Central memory CD4-positive, alpha-beta T cell (primary cell): ENCODE results near the gene SCN1A.
"Not testable (repeated sequence)": the region's sequence is repeated elsewhere in the genome, so short reads cannot be mapped to it uniquely, and the experiment has no call there.

Source experiments
- DNase-seq: peaks from one replicate; pipeline ENCODE4 v3.0.0; 2022

SCN1A gene

DNA sequence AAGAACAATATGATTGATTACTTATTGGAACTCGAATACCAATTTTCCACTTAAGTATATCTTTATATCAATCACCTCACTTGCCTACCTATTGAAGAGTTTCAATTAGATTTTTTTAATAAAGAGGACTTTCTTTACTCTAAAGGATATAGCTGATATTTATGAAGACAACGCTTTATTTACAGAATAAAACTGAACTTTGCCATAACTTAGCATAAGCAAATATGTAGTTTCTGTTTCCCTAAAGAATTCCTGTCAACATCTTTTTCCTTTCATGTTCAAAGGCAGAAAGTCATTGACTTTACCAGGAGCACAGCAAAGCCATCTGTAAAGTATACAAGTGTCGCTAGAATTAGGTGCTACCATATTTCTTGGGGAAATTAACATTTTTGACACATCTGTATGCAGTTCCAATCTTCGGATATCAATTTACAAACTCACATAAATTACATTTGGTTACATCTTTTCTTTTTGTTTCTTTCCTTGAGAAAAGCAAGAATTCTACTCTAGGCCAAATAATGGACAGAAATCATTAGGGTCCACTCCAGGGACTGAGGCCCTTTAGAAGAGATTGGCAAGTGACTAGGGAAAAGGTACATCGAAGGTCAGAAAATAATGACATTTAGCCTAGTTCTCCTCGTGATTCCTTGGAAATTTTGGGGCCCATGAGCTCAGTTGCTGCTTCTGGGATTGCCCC, 7.5 kb upstream of the SCN1A start:
- DNase-seq, result no peak

DNA sequence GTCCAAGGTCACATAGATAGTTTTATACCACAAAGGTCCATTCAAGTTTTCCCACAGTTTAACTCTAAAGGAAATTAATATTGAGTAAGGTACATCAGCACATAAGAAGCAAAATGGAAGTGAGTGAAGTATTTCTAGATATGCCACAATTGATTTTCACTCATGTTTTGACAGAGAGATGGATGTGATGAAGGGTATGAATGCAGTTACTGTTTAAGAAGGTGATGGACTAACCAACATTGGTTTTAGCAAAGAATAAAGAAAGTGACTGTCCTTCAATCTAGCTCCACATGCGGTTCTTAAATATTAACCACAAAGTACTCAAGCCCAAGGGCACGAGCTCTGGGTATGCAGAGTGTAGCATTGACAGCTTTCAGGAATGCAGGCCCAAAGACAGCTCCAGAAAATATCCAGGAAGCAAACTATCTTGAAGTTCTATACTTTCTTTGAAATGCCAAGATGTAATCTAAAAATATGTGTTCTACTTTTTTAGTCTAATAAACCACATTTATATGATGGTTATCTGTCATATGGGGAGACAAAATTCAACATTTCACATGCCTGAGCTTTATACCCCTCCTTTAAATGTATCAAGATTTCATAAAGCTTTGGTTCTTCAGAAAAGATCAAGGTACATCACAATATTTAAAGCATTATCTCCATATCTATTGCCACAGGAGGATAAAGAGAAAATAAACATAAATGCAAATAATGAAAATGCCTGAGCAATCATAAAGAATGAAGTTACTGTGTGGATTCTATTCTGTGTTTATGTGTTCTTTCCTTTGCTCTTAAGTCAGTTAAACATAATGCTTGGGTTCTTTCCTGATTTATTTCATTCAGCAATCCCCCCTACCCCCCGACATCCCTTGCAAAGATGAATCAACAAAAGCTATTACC, 6.7 kb upstream of the SCN1A start:
- no peak for DNase-seq

DNA sequence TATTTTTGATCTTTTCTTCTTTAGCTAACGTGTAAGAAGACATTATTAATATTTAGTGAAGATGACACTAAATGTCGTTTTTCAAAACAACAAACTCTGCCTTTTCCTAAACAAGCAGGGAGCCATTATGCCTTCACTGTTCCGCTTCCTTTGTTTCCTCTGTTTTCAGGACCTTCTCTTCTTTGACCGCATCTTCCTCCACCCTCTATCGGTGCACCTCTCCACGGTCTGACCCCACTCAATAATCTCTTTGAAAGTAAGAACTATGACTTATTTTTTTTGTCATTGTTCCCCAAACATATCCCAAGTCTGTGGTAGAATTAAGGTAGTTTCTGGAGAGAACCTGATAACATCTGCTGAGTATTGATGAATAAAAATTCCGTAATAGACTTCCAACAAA, 5.8 kb upstream of the SCN1A start:
- no peak for DNase-seq

DNA sequence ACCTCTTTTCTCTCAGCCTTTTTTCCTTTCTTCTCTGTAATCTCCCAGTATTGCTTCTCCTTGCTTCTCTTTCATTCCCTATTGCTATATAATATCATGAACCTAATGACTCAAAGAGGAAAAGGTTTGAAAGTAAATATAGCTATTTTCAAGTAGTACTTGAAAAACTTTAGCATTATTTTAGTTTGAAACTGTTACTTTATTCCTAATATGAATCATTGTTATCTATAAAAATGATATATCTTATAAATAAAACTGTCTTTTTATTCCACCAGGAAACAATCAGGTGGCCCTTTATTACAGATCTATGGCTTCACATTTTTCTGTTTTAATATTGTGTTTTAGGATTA, 311 bp upstream of the SCN1A start:
- DNase-seq, result no peak

DNA sequence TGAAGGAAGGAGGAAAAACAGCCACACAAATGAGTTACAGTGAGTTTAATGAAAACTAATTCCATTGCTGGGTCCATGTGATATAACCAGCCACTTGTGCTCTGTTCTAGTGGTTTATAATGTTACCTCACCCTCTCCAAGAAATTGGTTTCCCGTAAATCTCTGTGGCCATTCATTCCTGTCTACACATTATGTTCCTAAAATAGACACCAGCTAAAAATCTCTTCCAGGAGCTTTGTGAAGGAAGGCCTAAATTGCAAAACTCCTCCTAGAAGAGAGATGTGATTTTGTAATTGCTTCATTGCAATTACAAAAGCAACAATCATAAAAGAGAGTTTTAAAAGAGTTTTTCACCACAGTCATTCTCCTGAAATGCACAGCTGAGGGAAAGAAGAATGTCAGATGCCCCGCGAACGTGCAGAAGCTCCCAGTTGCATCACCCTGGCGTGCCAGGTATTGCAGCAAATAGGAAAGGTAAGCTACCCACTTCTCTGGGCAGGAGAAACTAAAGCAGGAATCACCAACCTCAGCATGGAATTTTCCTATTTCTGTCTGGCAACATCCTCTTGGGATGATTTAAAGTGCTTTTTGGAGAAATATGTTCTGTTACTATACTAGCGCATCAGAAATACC, 1.7 kb downstream of the SCN1A start:
- DNase-seq, result no peak

DNA sequence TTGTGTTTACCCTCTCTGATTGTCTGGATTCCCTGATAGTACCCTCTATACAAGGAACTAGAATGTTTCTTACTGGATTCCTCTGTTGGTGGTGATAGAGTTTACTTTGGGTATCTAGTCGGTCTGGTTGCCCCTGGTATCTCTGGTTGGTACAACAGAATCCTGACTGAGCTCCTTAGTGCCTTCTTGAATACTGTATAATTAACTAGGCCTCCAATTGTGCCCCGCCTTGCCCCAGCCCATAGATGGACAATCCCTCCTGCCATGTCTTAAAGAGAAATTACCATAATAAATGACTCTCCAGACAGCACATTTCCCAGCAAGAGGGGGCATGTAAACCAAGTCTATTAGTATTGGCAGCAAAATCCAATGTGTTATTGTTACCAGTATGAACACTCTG, 2.3 kb downstream of the SCN1A start:
- no peak for DNase-seq

DNA sequence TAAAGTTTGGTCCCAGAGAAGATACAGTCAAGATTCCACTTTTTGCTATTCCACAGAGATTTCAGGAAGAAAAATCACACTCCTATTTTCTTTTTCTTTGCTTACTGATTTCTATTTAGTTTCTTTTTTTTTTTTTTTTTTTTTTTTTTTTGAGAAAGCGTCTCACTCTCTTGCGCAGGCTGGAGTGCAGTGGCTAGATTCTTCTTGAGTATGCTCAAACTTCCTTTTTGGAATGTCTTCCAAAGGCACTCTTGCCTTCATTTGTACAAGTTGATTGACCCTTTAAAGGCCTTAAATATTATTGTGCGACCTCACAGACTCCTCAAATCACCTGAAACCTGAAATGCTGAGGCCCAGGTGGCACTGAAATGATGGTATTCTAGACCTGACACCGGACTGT, 9.6 kb downstream of the SCN1A start:
- no peak for DNase-seq

DNA sequence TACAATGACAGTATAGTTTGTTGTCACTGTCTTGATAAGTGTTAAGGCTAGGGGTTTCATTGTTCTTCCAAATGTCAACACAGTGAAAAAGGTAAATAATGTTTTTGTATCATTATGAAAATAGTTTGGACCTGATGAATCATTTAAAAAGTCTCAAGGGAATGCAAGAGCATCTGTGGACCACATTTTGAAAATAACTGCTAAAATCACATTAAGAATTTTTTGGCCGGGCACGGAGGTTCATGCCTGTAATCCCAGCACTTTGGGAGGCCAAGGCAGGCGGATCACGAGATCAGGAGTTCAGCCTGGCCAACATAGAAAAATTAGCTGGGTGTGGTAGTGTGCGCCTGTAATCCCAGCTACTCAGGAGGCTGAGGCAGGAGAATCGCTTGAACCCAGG, 10.3 kb downstream of the SCN1A start:
- no peak for DNase-seq

DNA sequence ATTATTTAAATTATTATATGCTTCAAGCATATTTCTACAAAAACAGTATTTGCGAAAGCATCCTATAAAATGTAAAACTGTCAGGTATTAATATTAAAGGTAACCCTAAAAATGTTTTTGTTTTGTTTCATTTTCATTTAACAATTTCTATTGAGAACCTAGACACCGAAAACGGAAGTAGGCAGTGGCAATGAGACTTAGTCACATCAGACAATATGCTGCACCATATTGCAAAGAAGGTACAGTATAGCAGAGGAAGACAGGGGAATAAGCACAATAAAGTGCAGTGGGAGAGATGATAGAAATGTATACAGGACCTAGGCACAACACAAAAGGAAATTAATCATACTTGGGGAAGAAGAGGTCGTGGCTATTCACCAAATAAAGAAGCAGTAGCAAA, 12.2 kb downstream of the SCN1A start:
- DNase-seq, result no peak

DNA sequence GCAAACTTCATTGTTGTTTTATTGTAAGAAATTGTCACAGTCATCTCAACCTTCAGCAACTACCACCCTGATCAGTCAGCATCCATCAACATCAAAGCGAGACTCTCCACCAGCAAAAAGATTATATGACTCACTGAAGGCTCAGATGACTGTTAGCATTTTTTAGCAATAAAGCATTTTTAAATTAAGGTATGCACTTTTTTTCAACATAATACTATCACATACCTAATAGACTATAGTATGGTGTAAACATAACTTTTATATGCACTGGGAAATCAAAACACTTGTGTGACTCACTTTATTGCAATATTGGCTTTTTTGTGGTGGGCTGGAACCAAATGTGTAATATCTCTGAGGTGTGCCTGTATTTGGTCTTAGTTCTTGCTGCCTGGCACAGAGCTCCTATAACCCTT, 15.6 kb downstream of the SCN1A start:
- no peak for DNase-seq

DNA sequence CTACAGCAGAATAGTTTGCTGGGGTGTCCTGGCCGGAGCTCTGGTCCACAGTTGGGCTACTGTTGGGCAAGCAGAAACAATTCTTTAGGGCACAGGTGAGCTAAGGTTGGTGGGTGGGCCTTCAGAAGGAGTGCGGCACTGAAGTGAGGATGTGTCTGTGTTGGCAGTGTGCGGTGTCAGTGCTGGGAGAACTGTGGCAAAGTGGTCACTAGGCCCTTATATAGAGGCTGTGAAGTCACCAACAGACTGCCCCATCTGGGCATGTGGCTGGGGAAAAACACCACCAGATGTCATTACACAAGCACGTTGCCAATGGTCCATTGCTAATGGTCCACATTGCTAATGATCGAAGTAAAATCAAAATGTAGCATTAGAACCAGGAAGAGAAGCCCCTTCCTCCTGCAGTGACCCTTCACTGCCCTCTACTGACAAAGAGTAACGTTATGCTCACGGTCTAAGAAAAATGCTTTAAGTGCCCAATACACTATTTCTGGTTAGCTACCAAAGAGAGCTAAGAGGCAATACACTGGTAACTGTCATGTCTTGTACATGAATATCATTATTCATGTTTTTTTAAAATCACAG, 21.3 kb downstream of the SCN1A start:
- DNase-seq, result no peak

DNA sequence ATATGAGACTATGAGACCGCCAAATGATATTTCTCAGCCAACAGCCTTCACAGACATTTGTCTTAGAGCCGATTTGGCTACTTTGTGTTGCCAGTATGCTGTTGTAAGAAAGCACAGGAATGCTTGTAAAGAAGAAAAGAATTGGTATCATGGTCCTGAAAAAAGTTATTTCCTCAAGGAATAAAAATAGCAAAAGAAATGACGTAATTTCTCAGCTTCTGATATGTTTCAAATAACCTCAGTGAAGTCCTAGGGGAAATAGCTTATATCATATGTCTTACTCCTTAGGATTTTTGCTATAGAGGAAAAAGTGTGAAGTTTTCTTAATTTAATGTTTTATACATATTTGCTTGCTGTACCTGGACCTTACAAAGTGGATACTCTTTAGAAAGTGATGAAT, 23.0 kb downstream of the SCN1A start:
- no peak for DNase-seq

DNA sequence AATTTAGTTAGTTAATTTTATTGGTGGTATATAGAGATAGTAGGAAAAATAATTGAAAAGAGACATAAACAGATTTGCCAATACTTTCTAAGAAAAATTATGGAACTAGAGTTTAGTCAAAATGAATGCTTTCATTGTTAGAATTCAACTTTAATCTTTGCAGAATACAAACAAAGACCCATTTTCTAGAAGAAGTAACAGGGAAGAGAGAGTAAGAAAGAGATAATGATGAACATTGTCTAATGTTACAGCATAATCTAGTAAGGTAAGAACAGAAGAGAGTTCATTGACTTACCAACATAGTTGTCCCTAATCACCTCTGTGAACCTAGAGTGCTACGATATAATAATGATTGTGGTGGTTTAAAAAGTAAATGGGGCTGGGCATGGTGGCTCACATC, 23.7 kb downstream of the SCN1A start:
- no peak for DNase-seq

DNA sequence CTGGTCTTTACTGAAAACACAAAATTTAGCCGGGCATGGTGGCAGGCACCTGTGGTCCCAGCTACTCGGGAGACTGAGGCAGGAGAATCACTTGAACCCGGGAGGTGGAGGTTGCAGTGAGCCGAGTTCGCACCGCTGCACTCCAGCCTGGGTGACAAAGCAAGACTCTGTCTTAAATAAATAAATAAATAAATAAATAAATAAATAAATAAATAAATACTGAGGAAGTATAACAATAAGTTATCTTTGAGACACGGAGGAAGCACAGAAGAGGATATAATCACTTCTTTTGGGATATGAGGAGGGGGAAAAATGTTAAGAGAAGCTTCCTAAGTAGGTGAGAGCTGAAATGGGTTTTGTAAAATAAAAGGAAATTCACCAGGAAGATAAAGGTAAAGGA, 24.5 kb downstream of the SCN1A start:
- DNase-seq, result not testable (repeated sequence)

DNA sequence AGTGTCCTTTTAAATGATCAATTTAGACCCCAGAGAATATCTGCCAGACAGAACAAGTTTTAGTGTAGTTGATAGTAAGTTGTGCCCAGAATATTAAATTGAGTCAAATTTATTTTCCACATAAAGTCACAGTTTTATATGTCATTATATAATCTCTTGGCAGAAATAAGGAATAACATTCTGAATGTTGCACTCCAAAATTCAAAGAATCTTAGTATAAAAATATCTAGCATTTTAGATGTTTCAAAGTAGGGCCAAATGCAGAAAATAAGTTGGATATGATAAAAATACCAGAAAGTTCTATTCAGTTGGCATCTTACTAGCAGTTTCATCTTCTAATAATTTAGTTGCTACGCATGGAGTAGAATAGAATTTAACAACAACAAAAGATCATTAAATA, 33.5 kb downstream of the SCN1A start:
- DNase-seq, result no peak

DNA sequence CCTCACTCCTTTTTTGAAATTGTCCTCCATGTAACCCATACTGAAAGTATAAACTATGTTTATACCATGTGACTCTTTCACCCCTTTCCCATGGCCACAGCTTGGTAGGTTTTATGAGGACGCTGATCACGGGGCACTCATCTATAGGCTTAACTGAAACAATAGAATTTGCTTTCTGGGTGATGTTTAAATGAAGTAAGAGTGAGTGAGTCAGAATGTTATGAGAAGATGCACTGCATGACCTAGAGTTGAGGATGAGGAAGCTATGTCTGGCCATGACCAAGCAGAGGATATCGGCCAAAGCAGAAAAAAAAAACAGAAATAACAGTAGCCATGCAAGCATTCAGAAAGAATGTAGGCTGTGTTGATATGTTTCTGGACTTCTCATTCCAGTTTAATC, 34.9 kb downstream of the SCN1A start:
- DNase-seq, result no peak

DNA sequence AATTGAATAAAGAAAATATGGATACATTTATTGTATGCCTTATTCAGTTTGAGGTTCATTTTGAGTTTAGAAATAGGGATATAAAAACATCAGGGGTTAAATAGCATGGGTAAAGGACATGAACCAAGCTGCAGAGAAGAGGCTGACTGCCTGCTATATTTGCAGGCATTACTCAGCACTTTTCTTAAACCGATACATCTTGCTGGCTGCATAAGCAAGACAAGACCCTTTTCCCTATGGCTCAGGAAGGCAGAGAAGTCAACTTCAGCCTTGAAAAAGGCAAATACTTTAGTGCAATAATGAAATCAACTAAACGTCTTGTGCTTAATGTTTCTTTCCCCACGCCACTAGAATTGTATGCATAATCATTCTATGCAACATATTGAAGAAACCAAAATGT, 36.4 kb downstream of the SCN1A start:
- DNase-seq, result no peak

DNA sequence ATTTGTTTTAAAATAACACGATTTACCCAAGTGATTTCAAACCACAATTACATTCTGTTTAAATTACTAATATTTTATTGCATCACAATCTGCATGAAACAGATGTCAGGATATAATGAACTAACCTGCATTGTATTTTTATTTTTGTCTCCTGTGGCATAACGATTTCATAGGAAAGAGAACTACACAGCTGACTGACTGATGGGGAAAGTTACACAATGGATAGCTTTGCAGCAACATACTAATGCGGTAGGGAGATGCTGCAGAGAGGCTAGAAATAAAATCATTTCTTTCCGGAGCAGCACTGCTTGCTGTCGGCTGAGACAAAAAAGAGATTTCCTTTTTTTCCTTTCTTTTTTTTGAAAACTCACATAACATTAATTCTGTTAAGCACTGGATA, 36.9 kb downstream of the SCN1A start:
- DNase-seq, result no peak

DNA sequence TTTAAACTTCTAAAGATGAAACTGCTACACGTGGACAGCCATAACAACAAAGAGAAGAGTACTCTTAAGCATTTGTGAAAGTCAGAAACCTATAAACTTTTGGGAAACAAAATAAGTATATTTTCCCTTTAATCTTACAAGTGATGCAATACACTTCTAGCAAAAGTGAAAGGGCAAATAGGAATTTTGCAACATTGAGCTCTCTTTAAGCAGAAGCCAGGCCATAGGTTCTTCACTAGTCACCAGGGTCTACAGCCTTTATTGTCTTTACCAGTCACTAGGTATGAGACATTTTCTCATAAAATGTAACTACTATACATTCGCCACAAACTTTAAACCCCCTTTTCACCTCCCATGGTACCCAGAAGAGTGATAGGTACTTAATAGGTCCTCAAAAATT, 37.5 kb downstream of the SCN1A start:
- DNase-seq, result no peak

DNA sequence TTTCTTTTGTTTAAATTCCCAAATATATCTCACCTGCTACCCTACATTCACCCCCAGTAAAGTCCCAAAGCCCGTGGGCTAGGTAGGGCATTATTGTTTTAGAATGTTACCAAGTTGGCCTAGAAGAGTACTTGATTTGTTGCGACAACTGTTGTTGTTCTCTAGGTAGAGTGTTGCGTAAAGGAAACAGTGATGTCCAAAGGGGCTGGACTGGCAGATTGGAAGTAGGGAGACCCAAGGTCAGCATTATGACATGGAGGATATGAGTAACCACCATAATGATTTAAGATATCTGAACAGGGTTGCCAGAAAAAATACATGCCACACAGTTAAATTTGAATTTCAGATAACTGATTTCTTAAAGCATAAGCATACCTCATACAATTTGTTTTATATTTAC, 39.2 kb downstream of the SCN1A start:
- DNase-seq, result no peak

DNA sequence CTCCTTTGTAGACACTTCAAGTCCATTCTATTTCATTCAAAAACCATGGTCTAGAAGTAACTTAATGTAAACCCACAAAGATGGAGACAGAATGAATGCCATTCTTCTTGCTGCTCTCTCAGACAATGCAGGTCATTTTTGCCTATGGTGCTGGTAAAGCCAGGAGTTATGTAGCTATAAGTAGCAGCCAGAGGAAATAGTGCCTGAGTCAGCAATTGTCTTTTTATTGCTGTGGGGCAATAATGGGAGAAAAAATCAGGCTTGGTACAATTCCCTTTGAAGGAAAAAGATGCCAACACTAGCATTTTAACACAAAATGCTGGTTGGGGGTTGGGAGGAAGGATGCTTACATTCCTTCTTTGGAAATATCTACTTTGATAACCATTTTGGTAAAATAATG, 43.5 kb downstream of the SCN1A start:
- no peak for DNase-seq

DNA sequence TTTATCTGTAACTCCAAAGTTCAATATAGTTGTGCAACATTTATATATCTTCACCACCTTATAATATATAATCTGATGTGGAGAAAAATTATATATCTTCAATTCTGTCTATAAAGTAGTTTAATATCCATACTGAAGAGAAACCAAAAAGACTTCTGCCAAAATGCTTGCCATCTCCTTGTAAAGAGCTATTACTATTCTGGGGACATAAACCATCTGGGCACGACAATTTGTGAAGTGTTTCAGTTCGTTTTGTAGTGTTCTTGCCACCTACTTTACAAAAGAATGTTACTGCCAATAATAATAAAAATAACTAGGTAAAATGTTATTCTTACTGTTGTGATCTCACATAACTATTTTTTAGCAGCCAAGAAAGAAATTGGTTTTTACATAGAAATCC, 45.1 kb downstream of the SCN1A start:
- no peak for DNase-seq

DNA sequence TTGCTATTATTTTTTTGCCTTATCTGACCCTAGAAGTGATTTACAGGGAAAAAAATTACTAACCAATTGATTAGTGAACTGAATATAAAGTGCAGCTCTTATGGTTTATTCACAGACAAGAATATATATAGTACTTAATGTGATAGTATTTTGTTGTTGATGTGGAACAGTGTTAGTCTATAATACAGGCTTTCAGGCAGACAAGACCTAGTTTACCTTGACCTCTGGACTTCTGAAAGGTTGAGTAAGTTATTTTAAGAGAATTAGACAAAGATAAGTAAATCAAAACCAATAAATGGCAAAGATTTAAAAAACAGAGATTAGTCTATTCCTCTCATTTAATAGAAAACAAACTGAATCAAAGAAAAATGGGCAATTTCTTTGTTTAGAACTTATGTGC, 46.0 kb downstream of the SCN1A start:
- no peak for DNase-seq

DNA sequence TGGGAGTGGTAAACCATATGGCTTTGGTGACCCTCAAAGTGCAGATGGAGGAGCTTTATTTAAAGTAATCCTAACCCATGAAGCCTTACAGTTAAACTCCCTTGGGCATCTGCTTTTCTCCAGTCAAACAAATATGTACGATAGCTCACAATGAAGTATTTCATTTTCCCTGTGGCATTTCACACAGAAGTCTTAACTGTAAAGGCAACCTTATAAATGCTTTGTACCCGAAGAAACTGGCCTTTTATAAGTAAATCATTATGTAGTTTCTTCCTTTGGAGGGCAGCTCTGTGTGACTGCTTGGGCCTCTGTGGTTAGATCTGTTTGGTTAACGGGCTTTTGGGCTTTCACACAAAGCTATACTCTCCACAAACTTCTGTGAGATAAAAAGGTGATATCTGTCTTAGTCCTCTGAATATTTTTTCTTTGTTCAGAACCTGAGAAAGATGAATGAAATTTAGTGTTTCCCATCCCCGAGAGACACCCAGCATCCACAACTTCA, 46.6 kb downstream of the SCN1A start:
- DNase-seq, result no peak
